NCI-H510A (cell line): ENCODE measurements around the gene EEIG1.
"Not testable (repeated sequence)": the region's sequence is repeated elsewhere in the genome, so short reads cannot be mapped to it uniquely, and the experiment has no call there.

Source experiments
- DNase-seq: peaks from one replicate; lab custom pipeline; 2025; lab: John Stamatoyannopoulos, UW

Gene EEIG1

DNA sequence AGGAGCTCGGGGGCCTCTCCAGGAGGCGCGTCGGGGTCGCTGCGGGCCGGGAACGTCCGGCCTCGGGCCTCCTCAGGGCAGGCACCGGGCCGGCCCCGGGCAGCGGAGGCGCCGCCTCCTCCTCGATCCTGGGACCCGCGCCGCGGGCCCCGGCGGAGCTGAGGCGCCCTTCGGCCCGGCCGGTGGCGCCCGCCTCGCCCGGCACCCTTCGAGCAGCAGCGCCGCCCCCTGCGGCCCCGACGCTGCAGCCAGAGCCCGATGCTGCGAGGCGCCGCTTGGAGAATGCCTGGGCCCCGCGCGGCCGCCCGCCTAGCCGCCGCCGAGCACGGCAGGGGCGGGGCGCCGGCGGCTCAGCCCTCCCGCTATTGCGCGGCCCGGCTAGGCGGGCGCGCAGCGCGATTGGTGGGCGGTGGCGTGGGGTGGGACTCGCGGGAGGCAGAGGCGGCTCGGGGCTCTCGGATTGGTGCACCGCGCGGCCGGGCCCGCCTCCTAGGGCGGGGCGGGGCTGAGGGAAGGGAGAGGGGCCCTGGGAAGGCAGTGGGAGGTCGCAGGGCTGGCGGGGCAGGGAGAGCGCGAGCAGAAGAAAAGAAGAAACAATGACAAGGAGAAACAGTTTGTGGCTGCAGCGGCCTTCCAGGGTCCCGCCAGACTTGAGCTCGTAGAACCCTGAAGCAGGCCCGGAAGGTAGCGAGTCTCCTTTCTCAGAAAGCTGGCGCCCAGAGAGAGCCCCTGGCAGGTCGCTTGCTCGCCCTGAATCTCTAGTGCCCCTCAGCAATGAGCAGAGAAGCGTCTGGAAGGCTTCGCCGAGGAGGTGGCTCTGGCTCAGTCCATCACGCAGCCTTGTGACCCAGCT, at the start of gene EEIG1:
TSS of gene EEIG1 (minus strand) at position 284 of the 853 bp plus-strand sequence. CDS start 852 bp downstream, outside the sequence.
- peak; percentile 84 for DNase-seq

- no peak for DNase-seq
Measured at GRCh38 chr9:128027705-128028104, 46.9 kb upstream of the EEIG1 start.

GRCh38 chr9:128026773-128027541, 46.2 kb upstream of the EEIG1 start:
- no peak for DNase-seq

DNA sequence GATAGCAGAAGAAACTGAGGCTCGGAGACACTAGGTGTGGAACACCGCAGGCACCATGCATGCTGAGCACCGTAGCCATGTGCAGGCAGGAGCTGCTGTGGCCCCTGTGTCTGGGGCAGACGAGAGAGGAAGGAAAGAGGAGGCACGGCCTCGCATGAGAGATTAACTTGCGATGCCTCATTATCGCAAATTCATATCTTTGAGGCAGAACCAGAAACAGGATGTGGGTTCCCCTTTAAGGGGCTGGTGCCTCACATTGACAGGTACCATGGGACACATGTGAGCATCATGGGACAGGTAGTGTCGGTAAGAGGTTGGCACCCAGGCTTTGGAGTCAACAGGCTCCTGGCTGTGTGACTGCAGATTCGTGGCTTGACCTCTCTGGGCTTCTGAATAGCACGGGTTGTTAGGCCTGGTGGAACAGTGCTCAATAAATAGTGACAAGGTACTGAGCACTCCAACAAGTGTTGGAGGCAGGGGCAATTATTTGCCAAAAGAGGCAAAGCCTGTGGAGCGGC, 45.5 kb upstream of the EEIG1 start:
- DNase-seq: no peak

DNA sequence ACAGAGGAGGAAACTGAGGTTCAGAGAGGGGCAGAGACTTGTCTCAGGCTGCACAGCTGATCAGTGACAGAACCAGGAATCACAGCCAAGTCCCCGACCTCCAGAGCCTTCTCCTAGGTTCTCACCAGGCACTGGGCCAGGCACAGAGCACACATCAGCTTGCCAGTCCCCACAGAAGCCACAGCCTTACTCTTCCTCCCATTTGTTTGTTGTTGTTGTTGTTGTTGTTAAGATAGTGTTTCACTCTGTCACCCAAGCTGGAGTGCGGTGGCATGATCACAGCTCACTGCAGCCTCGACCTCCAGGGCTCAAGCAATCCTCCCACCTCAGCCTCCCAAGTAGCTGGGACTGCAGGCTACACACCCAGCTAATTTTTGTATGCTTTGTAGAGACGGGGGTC, 44.9 kb upstream of the EEIG1 start:
- DNase-seq: no peak

DNA sequence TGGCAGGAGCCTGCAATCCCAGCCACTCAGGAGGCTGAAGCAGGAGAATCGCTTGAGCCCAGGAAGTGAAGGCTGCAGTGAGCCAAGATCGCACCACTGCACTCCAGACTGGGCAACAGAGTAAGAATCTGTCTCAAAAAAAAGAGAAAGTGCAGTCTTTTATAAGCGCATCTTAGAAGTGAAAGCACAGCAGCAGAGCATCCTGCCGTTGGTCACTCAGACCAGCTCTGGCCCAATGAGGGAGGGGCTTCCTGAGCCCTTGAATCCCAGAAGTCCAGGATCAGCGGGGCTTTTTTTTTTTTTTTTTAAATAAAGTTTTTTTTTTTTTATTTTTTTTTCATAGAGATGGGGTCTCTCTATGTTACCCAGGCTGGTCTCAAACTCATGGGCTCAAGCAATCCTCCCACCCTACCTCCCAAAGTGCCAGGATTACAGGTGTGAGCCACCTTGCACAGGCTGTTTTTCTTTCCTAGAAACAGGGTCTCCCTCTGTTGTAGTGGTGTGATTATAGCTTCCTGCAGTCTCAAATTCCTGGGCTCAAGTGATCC, 44.0 kb upstream of the EEIG1 start:
- no peak for DNase-seq

- DNase-seq: not testable (repeated sequence)
Measured at GRCh38 chr9:128023671-128024070, 42.9 kb upstream of the EEIG1 start.

GRCh38 chr9:128022886-128023285, 42.1 kb upstream of the EEIG1 start:
- no peak for DNase-seq

DNA sequence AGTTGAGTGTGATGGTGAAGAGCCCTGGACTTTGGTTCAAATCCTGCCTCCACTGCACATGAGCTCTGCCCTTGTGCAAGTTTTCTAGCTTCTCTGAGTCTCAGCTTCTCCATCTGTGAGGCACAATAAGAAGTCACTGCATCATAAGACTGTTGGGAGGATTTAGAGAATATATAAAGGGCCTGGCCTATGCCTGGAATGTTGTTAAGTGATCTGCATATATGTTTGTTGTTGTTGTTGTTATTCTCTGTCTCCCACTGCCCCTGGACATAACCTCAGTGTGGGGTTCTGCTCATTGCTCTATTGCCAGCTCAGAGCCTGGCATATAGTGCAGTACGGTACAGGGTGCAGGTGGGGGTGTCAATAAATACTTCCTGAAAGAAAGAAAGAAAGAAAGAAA, 40.3 kb upstream of the EEIG1 start:
- DNase-seq: no peak

DNA sequence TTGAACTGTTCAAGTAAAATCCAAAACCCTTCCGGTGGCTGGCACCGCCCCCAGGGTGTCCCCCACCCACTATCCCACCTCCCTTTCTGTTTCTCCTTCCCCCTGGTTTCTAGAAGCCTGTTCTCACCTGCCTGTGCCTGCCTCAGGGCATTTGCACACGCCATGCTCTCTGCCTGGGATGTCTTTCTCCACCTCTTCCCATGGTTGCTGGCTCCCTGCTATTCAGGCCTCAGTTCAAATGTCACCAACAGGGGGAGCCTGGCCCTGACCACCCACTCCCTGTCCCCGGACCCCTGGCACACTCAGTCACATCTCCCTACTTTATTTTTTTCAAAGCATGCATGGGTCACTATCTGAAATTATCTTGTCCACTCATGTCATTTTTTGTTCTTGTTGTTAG, 39.9 kb upstream of the EEIG1 start:
- no peak for DNase-seq

GRCh38 chr9:128015696-128016095, 34.9 kb upstream of the EEIG1 start:
- no peak for DNase-seq

DNA sequence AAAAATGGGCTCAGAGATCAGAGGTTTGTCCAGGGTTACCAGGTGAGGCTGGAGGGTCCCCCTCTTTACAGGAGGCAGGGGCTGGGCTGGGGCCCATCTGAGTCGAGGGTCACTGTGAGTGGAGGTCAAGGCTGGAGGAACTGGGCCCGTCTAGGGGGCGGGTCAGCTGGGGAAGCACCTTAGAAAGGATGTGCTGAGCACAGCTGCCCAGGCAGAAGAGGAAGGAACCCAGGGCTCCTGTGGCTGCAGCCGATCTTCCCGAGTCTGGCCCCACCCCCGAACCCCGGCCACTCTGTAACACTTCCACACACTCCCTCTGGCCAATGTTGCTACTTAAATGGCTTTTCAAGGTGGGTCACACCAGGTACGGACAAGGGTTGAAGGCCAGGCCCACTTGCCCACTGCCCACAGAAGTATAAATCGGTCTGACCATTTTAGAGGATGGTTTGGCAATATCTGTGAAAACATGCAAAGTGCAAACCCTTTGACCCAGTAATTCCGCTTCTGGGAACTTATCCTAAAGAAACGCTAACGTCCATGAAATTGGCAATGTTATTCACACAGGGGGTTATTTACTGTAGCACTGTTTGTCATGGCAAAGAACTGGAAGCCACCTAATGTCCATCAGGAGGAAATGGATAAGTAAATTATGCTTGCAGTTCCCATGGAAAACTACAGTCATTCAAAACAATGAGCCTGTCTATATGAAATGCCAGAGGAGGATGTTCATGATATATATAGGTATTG, 30.5 kb upstream of the EEIG1 start:
- DNase-seq: no peak

DNA sequence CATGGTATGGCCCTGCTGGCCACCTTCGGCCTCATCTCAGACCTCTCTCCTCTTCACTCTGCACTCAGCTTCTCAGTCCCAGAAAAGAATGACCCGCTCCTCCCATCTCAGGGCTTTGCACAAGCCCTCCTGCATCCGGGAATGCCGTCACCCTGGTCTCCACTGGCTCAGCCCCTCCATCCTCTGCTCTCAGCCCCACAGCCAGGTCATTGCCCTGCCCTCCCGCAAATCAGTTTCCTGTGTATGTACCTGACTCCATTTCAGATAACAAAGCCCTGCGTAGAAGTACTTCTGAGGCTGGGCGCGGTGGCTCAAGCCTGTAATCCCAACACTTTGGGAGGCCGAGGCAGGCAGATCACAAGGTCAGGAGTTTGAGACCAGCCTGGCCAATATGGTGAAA, 28.9 kb upstream of the EEIG1 start:
- no peak for DNase-seq

- DNase-seq: no peak
Measured at GRCh38 chr9:128008171-128008570, 27.4 kb upstream of the EEIG1 start.

DNA sequence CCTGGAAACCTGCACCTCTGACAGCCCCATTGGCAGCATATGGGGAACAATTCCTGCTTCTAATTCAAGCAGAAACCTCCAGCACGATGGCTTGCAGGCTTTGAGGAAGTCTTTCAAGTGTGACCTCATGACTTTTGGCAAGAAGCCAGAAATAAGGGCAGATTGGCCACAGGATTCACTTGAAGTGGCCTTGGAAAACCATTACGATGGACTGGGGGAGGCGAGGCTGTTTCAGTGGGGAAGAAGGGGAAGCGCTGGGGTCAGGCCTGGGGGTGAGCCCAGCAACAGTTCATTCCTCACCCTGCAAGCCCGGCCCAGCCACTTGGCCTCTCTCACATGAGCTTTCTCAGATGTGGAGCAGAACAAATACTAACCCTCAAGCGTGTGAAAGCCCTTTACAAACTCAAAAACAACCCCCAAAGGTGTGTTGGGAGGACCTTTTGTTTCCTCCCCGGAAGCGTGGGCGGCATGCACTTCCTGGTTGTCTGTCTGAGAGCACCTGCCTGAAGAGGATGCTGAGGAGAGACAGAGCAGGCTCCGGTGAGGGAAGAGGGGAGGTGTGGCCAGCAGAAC, 26.9 kb upstream of the EEIG1 start:
- DNase-seq: peak; percentile 81

DNA sequence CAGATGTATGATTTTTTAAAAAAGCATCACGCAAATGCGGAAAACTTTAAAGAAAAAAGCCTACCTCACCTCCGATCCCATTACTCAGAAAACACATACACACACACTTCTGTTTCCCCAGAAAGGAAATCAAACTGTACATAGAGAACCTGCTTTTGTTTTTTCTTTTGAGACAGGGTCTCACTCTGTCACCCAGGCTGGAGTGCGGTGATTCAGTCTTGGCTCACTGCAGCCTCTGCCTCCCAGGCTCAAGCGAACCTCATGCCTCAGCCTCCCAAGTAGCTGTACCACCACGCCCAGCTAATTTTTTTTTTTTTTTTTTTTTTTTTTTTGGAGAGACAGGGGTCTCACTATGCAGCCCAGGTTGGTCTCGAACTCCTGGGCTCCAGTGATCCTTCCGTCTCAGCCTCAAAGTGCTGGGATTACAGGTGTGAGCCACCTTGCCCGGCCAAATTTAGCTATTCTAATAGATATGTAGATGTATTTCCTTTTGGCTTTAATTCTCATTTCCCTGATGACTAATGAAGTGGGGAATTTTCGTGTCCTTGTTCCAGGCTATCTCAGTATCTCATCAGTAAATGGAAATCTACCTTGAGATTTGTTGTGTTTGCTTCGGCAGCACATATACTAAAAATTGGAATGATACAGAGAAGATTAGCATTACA, 25.7 kb upstream of the EEIG1 start:
- no peak for DNase-seq

- DNase-seq: peak; percentile 52
Measured at GRCh38 chr9:128005923-128006322, 25.1 kb upstream of the EEIG1 start.

DNA sequence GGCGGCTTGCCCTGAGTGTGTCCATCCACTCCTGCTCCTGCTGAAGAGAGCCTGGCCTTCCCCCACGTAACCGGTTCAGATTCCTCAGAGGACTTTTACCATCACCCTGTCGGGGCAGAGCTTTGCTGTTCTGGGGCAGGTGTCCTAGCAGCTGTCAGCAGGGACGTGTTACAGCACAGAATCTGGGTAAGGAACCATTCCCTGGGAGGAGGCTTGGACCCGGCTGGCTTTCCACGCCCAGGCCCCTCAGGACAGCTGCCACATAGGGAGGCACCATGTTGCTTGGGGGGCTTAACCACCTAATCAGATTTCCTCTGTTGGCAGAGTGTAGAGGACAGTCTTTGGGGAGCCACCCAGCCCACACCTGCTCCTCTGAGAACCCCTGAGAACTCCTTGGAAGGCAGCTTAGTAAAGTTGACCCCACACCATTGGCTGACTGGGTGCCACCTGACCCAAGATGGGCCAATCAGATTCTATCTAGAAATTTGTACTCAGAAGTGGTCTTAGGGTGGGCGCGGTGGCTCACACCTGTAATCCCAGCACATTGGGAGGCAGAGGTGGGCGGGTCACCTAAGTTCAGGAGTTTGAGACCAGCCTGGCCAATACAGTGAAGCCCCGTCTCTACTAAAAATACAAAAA, 23.3 kb upstream of the EEIG1 start:
- no peak for DNase-seq

- no peak for DNase-seq
Measured at GRCh38 chr9:128002959-128003358, 22.2 kb upstream of the EEIG1 start.

GRCh38 chr9:128001779-128002298, 21.1 kb upstream of the EEIG1 start:
- DNase-seq: no peak
